ENCODE data around the gene SCAI. TPM values are rescaled to one million over a fixed set of nuclear protein-coding genes. Genes with fewer than 3 reads are reported as not detected.
"Not testable (repeated sequence)": the region's sequence is repeated elsewhere in the genome, so short reads cannot be mapped to it uniquely, and the experiment has no call there.

Gene SCAI
- total and polyA plus RNA-seq, 5 donors: 1.9 to 5.5 (median 4.9) TPM

- intact Hi-C loops (cut with DNase I); DNase-seq; H3K9me3 ChIP-seq (ENCODE audit: control insufficient read depth, low read length); H3K4me3 ChIP-seq (ENCODE audit: low read length); ATAC-seq; H3K27ac ChIP-seq (ENCODE audit: low read length); H3K4me1 ChIP-seq (ENCODE audit: control insufficient read depth, insufficient read depth, low read length); H3K27me3 ChIP-seq (ENCODE audit: control insufficient read depth, insufficient read depth): not testable (repeated sequence)
- WGBS: 83% methylated on average over 4 of the region's 5 CpGs
Observed at GRCh38 chr9:125015655-125016054, 127.7 kb downstream of the SCAI start.

- 98% methylated on average over 4 of the region's 4 CpGs for WGBS
- DNase-seq; ATAC-seq; H3K4me3 ChIP-seq (ENCODE audit: low read length); H3K27ac ChIP-seq (ENCODE audit: low read length); H3K27me3 ChIP-seq (ENCODE audit: control insufficient read depth, insufficient read depth); H3K4me1 ChIP-seq (ENCODE audit: control insufficient read depth, insufficient read depth, low read length); H3K9me3 ChIP-seq (ENCODE audit: control insufficient read depth, low read length); intact Hi-C loops (cut with DNase I): not testable (repeated sequence)
Observed at GRCh38 chr9:125012013-125012412, 131.3 kb downstream of the SCAI start.

- DNase-seq: no peak
- Histone ChIP-seq H3K4me3 (ENCODE audit: low read length) (no peak overlapping the region), H3K4me1 (ENCODE audit: control insufficient read depth, insufficient read depth, low read length) (no peaks in the 10 kb centered on the region), H3K9me3 (ENCODE audit: control insufficient read depth, low read length) (no peaks in the 10 kb centered on the region), H3K27ac (ENCODE audit: low read length) (no peak overlapping the region), H3K27me3 (ENCODE audit: control insufficient read depth, insufficient read depth) (no peaks in the 10 kb centered on the region)
- ATAC-seq: no peak
- intact Hi-C loops (cut with DNase I): no loop called here
- WGBS: 100% methylated on average over 2 of the region's 2 CpGs
Observed at GRCh38 chr9:125008599-125008998, 134.7 kb downstream of the SCAI start.

GRCh38 chr9:125003332-125003731, 140.0 kb downstream of the SCAI start:
- intact Hi-C loops (cut with DNase I): no loop called here
- no peak for ATAC-seq
- no peaks in the 10 kb centered on the region for H3K9me3 ChIP-seq (ENCODE audit: control insufficient read depth, low read length)
- DNase-seq: no peak
- no peaks in the 10 kb centered on the region for H3K4me1 ChIP-seq (ENCODE audit: control insufficient read depth, insufficient read depth, low read length)
- no peak overlapping the region for H3K4me3 ChIP-seq (ENCODE audit: low read length)
- WGBS: 94% methylated on average over 7 of the region's 7 CpGs
- H3K27ac ChIP-seq (ENCODE audit: low read length): no peak overlapping the region
- H3K27me3 ChIP-seq (ENCODE audit: control insufficient read depth, insufficient read depth): no peaks in the 10 kb centered on the region

- ATAC-seq: no peak
- 92% methylated on average over 1 of the region's 1 CpG for WGBS
- DNase-seq: no peak
- Histone ChIP-seq H3K9me3 (ENCODE audit: control insufficient read depth, low read length) (no peaks in the 10 kb centered on the region), H3K27ac (ENCODE audit: low read length) (no peak overlapping the region), H3K4me1 (ENCODE audit: control insufficient read depth, insufficient read depth, low read length) (no peaks in the 10 kb centered on the region), H3K27me3 (ENCODE audit: control insufficient read depth, insufficient read depth) (no peaks in the 10 kb centered on the region), H3K4me3 (ENCODE audit: low read length) (no peak overlapping the region)
- intact Hi-C loops (cut with DNase I): no loop called here
Observed at GRCh38 chr9:124983698-124984097, 159.6 kb downstream of the SCAI start.

GRCh38 chr9:124980431-124980830, 162.9 kb downstream of the SCAI start:
- Histone ChIP-seq H3K27me3 (ENCODE audit: control insufficient read depth, insufficient read depth) (no peaks in the 10 kb centered on the region), H3K4me1 (ENCODE audit: control insufficient read depth, insufficient read depth, low read length) (no peaks in the 10 kb centered on the region), H3K27ac (ENCODE audit: low read length) (no peak overlapping the region), H3K9me3 (ENCODE audit: control insufficient read depth, low read length) (no peaks in the 10 kb centered on the region), H3K4me3 (ENCODE audit: low read length) (no peak overlapping the region)
- no peak for DNase-seq
- intact Hi-C loops (cut with DNase I): no loop called here
- 96% methylated on average over 4 of the region's 4 CpGs for WGBS
- no peak for ATAC-seq

GRCh38 chr9:124975131-124975530, 168.2 kb downstream of the SCAI start:
- no peak for ATAC-seq
- DNase-seq: no peak
- WGBS: 24% methylated on average over 2 of the region's 2 CpGs
- H3K27me3 ChIP-seq (ENCODE audit: control insufficient read depth, insufficient read depth): no peaks in the 10 kb centered on the region
- no peaks in the 10 kb centered on the region for H3K9me3 ChIP-seq (ENCODE audit: control insufficient read depth, low read length)
- no peak overlapping the region for H3K27ac ChIP-seq (ENCODE audit: low read length)
- intact Hi-C loops (cut with DNase I): no loop called here
- H3K4me1 ChIP-seq (ENCODE audit: control insufficient read depth, insufficient read depth, low read length): no peaks in the 10 kb centered on the region
- no peak overlapping the region for H3K4me3 ChIP-seq (ENCODE audit: low read length)

- no peaks in the 10 kb centered on the region for H3K4me1 ChIP-seq (ENCODE audit: control insufficient read depth, insufficient read depth, low read length)
- H3K27ac ChIP-seq (ENCODE audit: low read length): no peak overlapping the region
- no peak overlapping the region for H3K4me3 ChIP-seq (ENCODE audit: low read length)
- DNase-seq (no peak), ATAC-seq (no peak)
- WGBS: 62% methylated on average over 6 of the region's 6 CpGs
- no peaks in the 10 kb centered on the region for H3K9me3 ChIP-seq (ENCODE audit: control insufficient read depth, low read length)
- no peaks in the 10 kb centered on the region for H3K27me3 ChIP-seq (ENCODE audit: control insufficient read depth, insufficient read depth)
- intact Hi-C loops (cut with DNase I): no loop called here
Observed at GRCh38 chr9:124973807-124974206, 169.5 kb downstream of the SCAI start.

- no peak for ATAC-seq
- WGBS: 93% methylated on average over 2 of the region's 2 CpGs
- intact Hi-C loops (cut with DNase I): no loop called here
Observed at GRCh38 chr9:124972241-124972770, 171.0 kb downstream of the SCAI start.

GRCh38 chr9:124969401-124969800, 173.9 kb downstream of the SCAI start:
- DNase-seq (no peak), ATAC-seq (no peak)
- intact Hi-C loops (cut with DNase I): no loop called here
- H3K4me3 ChIP-seq (ENCODE audit: low read length): no peak overlapping the region
- H3K9me3 ChIP-seq (ENCODE audit: control insufficient read depth, low read length): no peaks in the 10 kb centered on the region
- H3K4me1 ChIP-seq (ENCODE audit: control insufficient read depth, insufficient read depth, low read length): no peaks in the 10 kb centered on the region
- H3K27me3 ChIP-seq (ENCODE audit: control insufficient read depth, insufficient read depth): no peaks in the 10 kb centered on the region
- WGBS: 80% methylated on average over 2 of the region's 2 CpGs
- H3K27ac ChIP-seq (ENCODE audit: low read length): no peak overlapping the region

More at GRCh38 chr9:124972241-124972770, 171.0 kb downstream of the SCAI start:
- no peak for DNase-seq
- Histone ChIP-seq H3K9me3 (ENCODE audit: control insufficient read depth, low read length) (no peaks in the 10 kb centered on the region), H3K4me3 (ENCODE audit: low read length) (no peak overlapping the region), H3K4me1 (ENCODE audit: control insufficient read depth, insufficient read depth, low read length) (no peaks in the 10 kb centered on the region), H3K27me3 (ENCODE audit: control insufficient read depth, insufficient read depth) (no peaks in the 10 kb centered on the region), H3K27ac (ENCODE audit: low read length) (no peak overlapping the region)

- Histone ChIP-seq H3K27ac (ENCODE audit: low read length) (no peak overlapping the region), H3K27me3 (ENCODE audit: control insufficient read depth, insufficient read depth) (no peaks in the 10 kb centered on the region), H3K4me1 (ENCODE audit: control insufficient read depth, insufficient read depth, low read length) (no peaks in the 10 kb centered on the region), H3K9me3 (ENCODE audit: control insufficient read depth, low read length) (no peaks in the 10 kb centered on the region), H3K4me3 (ENCODE audit: low read length) (no peak overlapping the region)
- 93% methylated on average over 9 of the region's 9 CpGs for WGBS
- no peak for DNase-seq
- ATAC-seq: no peak
- intact Hi-C loops (cut with DNase I): no loop called here
Observed at GRCh38 chr9:124968238-124968637, 175.1 kb downstream of the SCAI start.

All from right cardiac atrium (tissue), 5 donors.